HUES48 (cell line): ENCODE results near the gene REPS1.

Experiments used
- H3K27ac ChIP-seq: one replicate; pipeline ENCODE4 v1.7.0; 2013; ENCODE audit warnings: low read depth, low read length, inconsistent platforms
- H3K27me3 ChIP-seq: 2 replicates; pipeline ENCODE4 v1.6.1; 2013; ENCODE audit warnings: mild to moderate bottlenecking, low read length; ENCODE audit not compliant: control insufficient read depth, insufficient read depth
- H3K36me3 ChIP-seq: 2 replicates; pipeline ENCODE4 v1.6.1; 2013; ENCODE audit warnings: low read length; ENCODE audit not compliant: control insufficient read depth, insufficient read depth
- H3K4me1 ChIP-seq: 2 replicates; pipeline ENCODE4 v1.6.1; 2013; ENCODE audit warnings: mild to moderate bottlenecking, low read length; ENCODE audit not compliant: control insufficient read depth, insufficient read depth
- H3K4me3 ChIP-seq: 2 replicates; pipeline ENCODE4 v1.5.1; 2013; ENCODE audit warnings: mild to moderate bottlenecking, low read depth, low read length
- H3K9ac ChIP-seq: 2 replicates; pipeline ENCODE4 v1.6.1; 2013; ENCODE audit warnings: mild to moderate bottlenecking, low read depth, low read length, moderate library complexity
- H3K9me3 ChIP-seq: 2 replicates; pipeline ENCODE4 v1.6.1; 2013; ENCODE audit warnings: low read length; ENCODE audit not compliant: control insufficient read depth, insufficient read depth

REPS1 gene

DNA sequence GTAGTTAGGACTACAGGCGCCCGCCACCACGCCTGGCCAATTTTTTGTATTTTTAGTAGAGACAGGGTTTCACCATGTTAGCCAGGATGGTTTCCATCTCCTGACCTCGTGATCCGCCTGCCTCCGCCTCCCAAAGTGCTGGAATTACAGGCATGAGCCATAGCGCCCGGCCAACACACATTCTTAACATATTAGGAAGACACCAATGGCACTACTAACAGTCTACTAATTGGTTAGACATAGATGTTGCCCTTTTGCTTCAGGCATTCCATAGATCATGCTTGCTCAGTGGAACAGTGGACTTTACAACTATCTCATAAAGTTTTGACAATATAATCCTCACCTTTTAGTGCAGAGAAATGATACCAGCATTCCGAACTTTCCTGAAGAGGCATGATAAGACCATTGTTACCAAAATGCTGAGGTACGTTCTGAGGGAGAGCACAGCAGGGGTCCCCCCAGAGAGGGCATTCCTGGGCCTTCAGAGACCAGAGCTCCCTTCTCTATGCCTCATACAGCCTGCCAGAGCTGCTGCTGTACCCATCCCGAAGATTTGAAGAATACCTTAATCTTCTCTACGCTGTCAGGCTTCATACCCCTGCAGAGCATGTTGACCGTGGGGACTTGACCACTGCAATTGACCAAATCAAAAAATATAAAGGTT lies 102.8 kb downstream of the REPS1 start:
- no peaks in the 10 kb centered on the region for H3K9me3 ChIP-seq
- no peaks in the 10 kb centered on the region for H3K36me3 ChIP-seq
- H3K4me3 ChIP-seq: no peak overlapping the region
- no peaks in the 10 kb centered on the region for H3K27me3 ChIP-seq
- H3K9ac ChIP-seq: no peak overlapping the region
- H3K27ac ChIP-seq: no peak overlapping the region
- no peaks in the 10 kb centered on the region for H3K4me1 ChIP-seq

DNA sequence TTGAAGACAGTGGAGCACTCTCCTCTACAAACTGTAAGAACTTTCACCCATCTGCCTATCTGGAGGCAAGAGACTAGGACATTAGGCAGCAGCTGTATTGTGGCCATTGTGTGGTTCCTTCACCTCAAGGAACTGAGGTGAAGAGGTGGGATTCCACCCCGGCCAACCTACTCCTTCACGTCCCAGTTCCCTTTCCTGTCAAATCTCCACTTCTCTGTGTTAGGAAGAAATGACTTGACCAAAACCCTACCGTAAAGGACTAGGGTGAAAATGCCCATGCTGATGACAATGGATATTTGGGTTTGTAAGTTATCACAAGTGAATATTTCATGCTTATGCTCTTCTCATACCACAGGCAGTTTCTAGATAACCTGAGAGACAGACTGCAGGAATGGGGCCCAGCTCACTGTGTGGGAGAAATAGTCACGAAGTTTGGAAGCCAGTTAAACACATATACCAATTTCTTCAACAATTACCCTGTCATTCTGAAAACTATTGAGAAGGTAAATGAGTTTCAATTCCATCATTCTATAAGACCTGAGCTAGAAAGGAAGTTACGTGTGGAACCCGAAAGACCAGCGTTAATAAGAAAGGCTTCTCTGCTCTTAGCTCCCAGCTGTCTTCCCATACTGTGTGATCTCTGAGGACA lies 105.6 kb downstream of the REPS1 start:
- Histone ChIP-seq H3K4me1 (no peaks in the 10 kb centered on the region), H3K27me3 (no peaks in the 10 kb centered on the region), H3K36me3 (no peaks in the 10 kb centered on the region), H3K4me3 (no peak overlapping the region), H3K27ac (no peak overlapping the region), H3K9me3 (no peaks in the 10 kb centered on the region), H3K9ac (no peak overlapping the region)

DNA sequence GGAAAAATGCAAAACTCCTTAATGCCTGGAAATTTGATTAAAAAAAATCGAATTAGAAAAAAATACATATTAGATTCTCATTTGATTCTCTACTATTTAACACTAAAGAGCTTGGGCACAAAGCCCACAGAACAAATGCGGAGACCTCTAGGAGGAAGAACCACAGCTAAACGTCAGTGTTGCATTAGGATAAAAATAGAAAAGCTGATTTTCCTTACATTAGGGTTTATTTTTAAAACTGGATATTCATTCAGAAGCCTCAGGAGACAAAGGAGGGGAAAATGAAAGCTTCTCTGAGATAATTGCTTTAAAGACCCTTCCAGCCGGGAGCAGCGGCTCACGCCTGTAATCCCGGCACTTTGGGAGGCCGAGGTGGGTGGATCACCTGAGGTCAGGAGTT lies 114.9 kb downstream of the REPS1 start:
- Histone ChIP-seq H3K27me3 (no peaks in the 10 kb centered on the region), H3K27ac (no peak overlapping the region), H3K4me3 (no peak overlapping the region), H3K4me1 (peaks cover 5% of the 10 kb centered on the region), H3K9me3 (no peaks in the 10 kb centered on the region), H3K9ac (no peak overlapping the region), H3K36me3 (no peaks in the 10 kb centered on the region)

DNA sequence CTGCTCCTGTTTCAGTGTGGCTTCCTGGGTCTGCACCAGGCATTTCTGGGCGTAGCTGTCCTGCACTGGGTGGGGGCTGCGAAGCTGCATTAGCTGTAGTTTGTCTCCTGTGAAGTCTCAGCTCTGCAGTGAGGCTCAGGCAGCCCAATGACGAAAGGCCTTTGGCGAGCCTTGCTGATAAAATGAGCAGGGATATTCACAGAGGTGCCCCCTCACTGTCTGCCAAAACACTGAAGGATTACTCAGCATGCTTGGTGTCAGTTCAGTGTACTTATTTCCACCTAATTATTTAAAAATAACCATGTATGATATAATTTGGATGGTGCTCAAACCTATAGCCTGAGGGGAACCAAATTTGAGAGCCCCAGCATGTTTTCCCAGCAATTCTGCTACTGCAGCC lies 118.7 kb downstream of the REPS1 start:
- H3K27ac ChIP-seq: no peak overlapping the region
- no peaks in the 10 kb centered on the region for H3K9me3 ChIP-seq
- no peaks in the 10 kb centered on the region for H3K27me3 ChIP-seq
- H3K36me3 ChIP-seq: no peaks in the 10 kb centered on the region
- H3K9ac ChIP-seq: no peak overlapping the region
- H3K4me1 ChIP-seq: peaks cover 5% of the 10 kb centered on the region
- H3K4me3 ChIP-seq: no peak overlapping the region

DNA sequence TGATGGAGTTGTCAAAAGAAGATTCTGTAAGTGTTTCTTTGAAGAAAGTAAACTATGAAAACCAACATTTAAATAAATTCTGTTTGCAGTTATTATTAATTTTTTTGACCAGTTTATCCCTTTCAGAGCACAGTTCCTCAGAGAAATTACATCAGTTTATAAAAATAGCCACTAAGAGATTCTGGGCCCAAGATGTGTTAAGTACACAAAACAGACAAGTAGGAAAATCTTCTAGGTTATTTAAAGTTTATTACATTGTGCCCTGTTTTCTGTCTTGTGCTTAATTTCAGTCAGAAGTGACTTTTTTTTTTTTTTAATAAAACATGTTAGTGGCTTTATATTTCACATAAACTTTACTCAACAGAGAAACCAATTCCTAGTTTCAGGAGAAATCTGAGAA lies 119.9 kb downstream of the REPS1 start:
- H3K9me3 ChIP-seq: no peaks in the 10 kb centered on the region
- peaks cover 5% of the 10 kb centered on the region for H3K4me1 ChIP-seq
- no peaks in the 10 kb centered on the region for H3K36me3 ChIP-seq
- H3K9ac ChIP-seq: no peak overlapping the region
- H3K27ac ChIP-seq: no peak overlapping the region
- H3K27me3 ChIP-seq: no peaks in the 10 kb centered on the region
- no peak overlapping the region for H3K4me3 ChIP-seq

DNA sequence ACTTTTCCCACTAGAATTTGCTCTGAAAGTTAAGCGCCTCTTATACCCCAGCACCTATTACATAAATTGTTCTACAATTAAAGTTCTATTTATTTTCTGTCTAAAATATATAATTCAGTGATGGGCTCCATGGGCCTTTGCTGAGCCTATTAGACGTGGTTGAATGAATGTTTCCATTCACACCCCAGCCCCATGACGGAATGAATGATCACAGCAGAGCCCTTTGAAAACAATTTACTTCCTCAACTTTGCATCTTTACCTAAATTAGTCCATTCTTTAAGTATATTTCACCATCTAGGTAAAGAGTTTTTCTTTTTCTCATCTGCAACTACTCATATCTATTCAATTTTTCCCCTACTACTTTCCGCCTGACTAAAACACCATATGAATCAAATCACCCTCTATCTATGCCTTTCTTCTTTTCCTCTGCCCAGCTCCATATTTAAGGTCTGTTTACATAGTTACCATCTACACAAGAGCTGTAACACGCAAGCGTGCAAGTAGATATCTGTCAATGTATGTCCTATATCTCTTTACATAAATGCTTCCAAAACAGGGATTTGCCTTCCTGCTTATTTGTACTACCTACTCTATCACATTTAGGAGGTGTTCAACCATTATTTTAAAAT lies 122.5 kb downstream of the REPS1 start:
- Histone ChIP-seq H3K27me3 (no peaks in the 10 kb centered on the region), H3K9me3 (no peaks in the 10 kb centered on the region), H3K36me3 (no peaks in the 10 kb centered on the region)

DNA sequence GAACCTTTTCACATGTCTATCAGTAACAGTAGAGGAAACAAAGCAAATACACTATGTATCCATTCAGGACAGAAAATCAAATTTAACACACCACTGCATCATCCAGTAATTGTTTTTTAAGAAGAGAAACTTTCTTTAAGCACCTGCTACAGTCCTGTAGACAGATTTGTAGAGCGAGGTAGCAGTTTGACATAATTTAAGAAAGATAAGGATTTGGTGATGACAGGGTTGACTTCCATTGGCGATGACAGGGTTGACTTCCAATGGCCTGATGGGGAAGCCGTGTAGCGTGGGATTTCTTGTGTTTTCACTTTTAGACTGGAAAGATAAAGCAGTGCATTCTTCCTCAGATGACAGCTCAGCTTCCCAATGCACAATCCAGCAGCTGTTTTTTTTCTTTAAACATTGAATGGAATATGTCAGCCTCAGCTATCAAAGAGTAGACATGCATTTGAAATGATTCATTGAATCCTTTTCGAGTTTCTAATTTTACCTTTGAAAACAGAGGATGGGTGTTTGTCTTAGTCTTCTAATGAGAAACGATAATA lies 123.6 kb downstream of the REPS1 start:
- Histone ChIP-seq H3K9ac (no peak overlapping the region), H3K4me3 (no peak overlapping the region), H3K4me1 (peaks cover 4% of the 10 kb centered on the region), H3K27me3 (no peaks in the 10 kb centered on the region), H3K27ac (no peak overlapping the region), H3K36me3 (no peaks in the 10 kb centered on the region), H3K9me3 (no peaks in the 10 kb centered on the region)

More for the DNA sequence above, 122.5 kb downstream of the REPS1 start:
- no peak overlapping the region for H3K27ac ChIP-seq
- no peak overlapping the region for H3K4me3 ChIP-seq
- peaks cover 5% of the 10 kb centered on the region for H3K4me1 ChIP-seq
- no peak overlapping the region for H3K9ac ChIP-seq

DNA sequence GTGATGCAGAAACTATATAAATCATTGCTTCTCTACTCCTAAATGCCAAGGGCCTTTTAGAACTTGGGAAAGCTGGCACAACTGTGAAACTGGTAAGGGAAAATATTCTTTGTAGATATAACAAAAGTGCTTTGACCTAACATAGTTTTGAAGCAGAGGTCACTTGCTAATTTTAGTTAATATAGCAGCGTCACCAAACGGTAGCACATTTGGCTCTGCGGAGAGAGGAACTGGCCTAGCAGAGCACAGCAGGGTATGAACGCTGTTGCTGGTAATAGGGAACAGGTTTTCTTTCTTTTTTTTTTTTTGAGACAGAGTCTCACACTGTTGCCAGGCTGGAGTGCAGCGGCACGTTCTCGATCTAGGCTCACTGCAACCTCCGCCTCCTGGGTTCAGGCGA lies 124.7 kb downstream of the REPS1 start:
- no peak overlapping the region for H3K27ac ChIP-seq

DNA sequence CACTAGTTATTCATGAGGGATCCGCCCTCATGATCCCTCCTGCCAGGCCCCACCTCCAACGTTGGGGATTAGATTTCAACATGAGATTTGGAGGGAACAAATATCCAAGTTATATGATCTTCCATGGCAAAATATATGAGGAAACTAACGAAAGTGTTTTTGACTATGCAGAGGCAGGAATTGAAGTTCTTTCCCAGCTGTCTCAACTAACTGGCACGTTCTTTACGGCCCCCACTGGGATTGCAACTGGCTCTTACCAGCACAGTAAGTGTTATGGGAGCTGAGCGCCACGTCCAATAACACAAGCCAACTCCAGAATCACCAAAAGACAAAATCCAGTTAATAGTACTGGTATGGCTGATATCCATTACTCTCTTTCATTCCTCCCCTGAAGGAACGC lies 125.6 kb downstream of the REPS1 start:
- Histone ChIP-seq H3K9me3 (no peaks in the 10 kb centered on the region), H3K4me3 (no peak overlapping the region), H3K36me3 (no peaks in the 10 kb centered on the region), H3K9ac (no peak overlapping the region), H3K27ac (no peak overlapping the region), H3K4me1 (no peaks in the 10 kb centered on the region), H3K27me3 (no peaks in the 10 kb centered on the region)

More for the DNA sequence above, 124.7 kb downstream of the REPS1 start:
- H3K4me3 ChIP-seq: no peak overlapping the region
- H3K9me3 ChIP-seq: no peaks in the 10 kb centered on the region
- H3K4me1 ChIP-seq: no peaks in the 10 kb centered on the region
- no peak overlapping the region for H3K9ac ChIP-seq
- no peaks in the 10 kb centered on the region for H3K27me3 ChIP-seq
- H3K36me3 ChIP-seq: no peaks in the 10 kb centered on the region

DNA sequence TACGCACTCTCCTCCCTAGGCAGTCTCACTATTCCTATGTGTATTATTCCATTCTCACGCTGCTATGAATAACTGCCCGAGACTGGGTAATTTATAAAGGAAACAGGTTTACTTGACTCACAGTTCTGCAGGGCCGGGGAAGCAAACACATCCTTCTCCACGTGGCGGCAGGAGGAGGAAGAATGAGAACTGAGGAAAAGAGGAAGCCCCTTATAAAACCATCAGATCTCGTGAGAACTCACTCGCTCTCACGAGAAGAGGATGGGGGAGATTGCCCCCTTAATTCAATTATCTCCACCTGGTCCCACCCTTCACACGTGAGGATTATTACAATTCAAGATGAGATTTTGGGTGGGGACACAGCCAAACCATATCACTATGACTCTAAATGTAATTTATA lies 130.3 kb downstream of the REPS1 start:
- Histone ChIP-seq H3K27me3 (no peaks in the 10 kb centered on the region), H3K27ac (no peak overlapping the region), H3K4me1 (no peaks in the 10 kb centered on the region), H3K9ac (no peak overlapping the region), H3K4me3 (no peak overlapping the region), H3K36me3 (no peaks in the 10 kb centered on the region), H3K9me3 (no peaks in the 10 kb centered on the region)

DNA sequence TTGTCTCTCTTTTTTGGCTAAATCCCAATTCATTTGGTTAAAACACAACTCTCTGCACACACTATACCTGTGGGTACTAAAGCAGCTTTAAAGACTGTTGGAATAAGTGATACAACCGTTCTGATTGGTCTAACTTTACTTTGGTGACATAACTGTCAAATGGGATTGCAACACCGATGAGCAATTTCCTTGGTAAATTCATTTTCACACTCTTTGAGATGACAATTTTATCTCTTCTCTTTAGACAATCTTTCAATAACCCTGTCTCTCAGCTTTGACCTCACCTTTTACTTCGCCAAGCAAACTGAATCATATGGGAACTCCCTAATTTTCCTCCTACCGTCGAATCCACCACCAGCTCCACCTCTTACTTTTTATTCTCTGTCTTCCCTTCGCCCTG lies 131.4 kb downstream of the REPS1 start:
- Histone ChIP-seq H3K36me3 (no peaks in the 10 kb centered on the region), H3K4me3 (no peak overlapping the region), H3K9me3 (no peaks in the 10 kb centered on the region), H3K9ac (no peak overlapping the region), H3K27me3 (no peaks in the 10 kb centered on the region), H3K4me1 (no peaks in the 10 kb centered on the region), H3K27ac (no peak overlapping the region)
